Gastrocnemius medialis (tissue), 4 donors: Measurements from ENCODE around the gene GPRASP1.
A peak's percentile ranks its signal among the peaks of the same experiment; 100 is the strongest.

Experiments used
- CTCF ChIP-seq, 5 experiments: fragments of 450-650 bp in 3 of 5; fragments of 200-600 bp in 2 of 5; sonication (generic) in 2 of 5; IDR thresholded peaks in 4 of 5; conservative IDR thresholded peaks in 1 of 5; 1 replicate in 4 of 5; 2 replicates in 1 of 5; pipeline ENCODE4 v1.5.1; 2016 to 2019; ENCODE audit warnings: antibody characterized with exemption in 5 of 5, mild to moderate bottlenecking in 3 of 5, moderate library complexity in 3 of 5
- POLR2A ChIP-seq, 2 donors: fragments of 450-650 bp; IDR thresholded peaks; one replicate each; pipeline ENCODE4 v1.6.1; 2017; ENCODE audit warnings: antibody characterized with exemption in 2 of 2, mild to moderate bottlenecking in 2 of 2, moderate library complexity in 2 of 2

GRCh38 chrX:102652031-102652688 is 877 bp downstream of the GPRASP1 start:
- no peak for TF ChIP-seq POLR2A (IDR thresholded peaks at IDR 0.05)
- peak in 4 of 5 experiments; percentile 19 to 44 (median 34) for TF ChIP-seq CTCF (IDR thresholded peaks at IDR 0.05 in 4 of 5, conservative IDR thresholded peaks at IDR 0.05 in 1 of 5)
